OCI-LY1 (cell line): ENCODE results near the gene MRGPRX2.

Experiments
- H2AFZ ChIP-seq: fragments of 200-600 bp; sonication (generic), shearing (Covaris generic); 2 replicates; pipeline ENCODE4 v1.6.0; 2014; ENCODE audit warnings: antibody characterized with exemption, mild to moderate bottlenecking, low read length
- H3F3A ChIP-seq: fragments of 200-600 bp; sonication (generic), shearing (Covaris generic); 2 replicates; pipeline ENCODE4 v1.6.0; 2014; ENCODE audit warnings: mild to moderate bottlenecking, antibody characterized with exemption, low read length, moderate library complexity; ENCODE audit not compliant: insufficient read depth
- H3K27ac ChIP-seq: fragments of 200-600 bp; sonication (generic); 2 replicates; pipeline ENCODE4 v1.5.1; 2014; ENCODE audit warnings: low read length, mixed run types, mild to moderate bottlenecking, low read depth; ENCODE audit not compliant: poor library complexity, severe bottlenecking
- H3K27me3 ChIP-seq: fragments of 200-600 bp; sonication (generic); 2 replicates; pipeline ENCODE4 v1.6.0; 2014; ENCODE audit warnings: antibody characterized with exemption, mild to moderate bottlenecking, low read length, moderate library complexity; ENCODE audit not compliant: insufficient read depth
- H3K36me3 ChIP-seq: fragments of 200-600 bp; sonication (generic); 2 replicates; pipeline ENCODE4 v1.6.1; 2014; ENCODE audit warnings: mild to moderate bottlenecking, antibody characterized with exemption, low read length, moderate library complexity, mixed read lengths; ENCODE audit not compliant: insufficient read depth
- H3K4me1 ChIP-seq: fragments of 200-600 bp; sonication (generic); 2 replicates; pipeline ENCODE4 v1.5.1; 2014; ENCODE audit warnings: mild to moderate bottlenecking, low read length, moderate library complexity; ENCODE audit not compliant: insufficient read depth, severe bottlenecking
- H3K4me2 ChIP-seq: fragments of 200-600 bp; sonication (generic), shearing (Covaris generic); 2 replicates; pipeline ENCODE4 v1.6.1; 2014; ENCODE audit warnings: low read length
- H3K4me3 ChIP-seq: fragments of 200-600 bp; sonication (generic); 2 replicates; pipeline ENCODE4 v1.5.1; 2014; ENCODE audit warnings: low read length, low read depth, mild to moderate bottlenecking, mixed read lengths; ENCODE audit not compliant: poor library complexity, severe bottlenecking
- H3K79me2 ChIP-seq: fragments of 200-600 bp; shearing (Covaris generic); 2 replicates; pipeline ENCODE4 v1.6.1; 2016; ENCODE audit warnings: mixed run types, low read length, mixed read lengths; ENCODE audit not compliant: insufficient read depth
- H3K9ac ChIP-seq: fragments of 200-600 bp; sonication (generic), shearing (Covaris generic); 2 replicates; pipeline ENCODE4 v1.6.1; 2014; ENCODE audit warnings: mild to moderate bottlenecking, low read length, mixed read lengths
- H3K9me2 ChIP-seq: fragments of 200-600 bp; sonication (generic), shearing (Covaris generic); 2 replicates; pipeline ENCODE4 v1.6.1; 2014; ENCODE audit warnings: low read depth, mild to moderate bottlenecking, low read length, mixed read lengths
- H3K9me3 ChIP-seq: fragments of 200-600 bp; shearing (Covaris generic); 2 replicates; pipeline ENCODE4 v1.6.1; 2014; ENCODE audit warnings: low read length, mixed read lengths
- H4K20me1 ChIP-seq: fragments of 200-600 bp; sonication (generic), shearing (Covaris generic); 2 replicates; pipeline ENCODE4 v1.6.0; 2016; ENCODE audit warnings: mild to moderate bottlenecking, low read length; ENCODE audit not compliant: insufficient read depth
- CTCF ChIP-seq: fragments of 200-600 bp; sonication (generic), shearing (Covaris generic); IDR thresholded peaks from 2 replicates; pipeline ENCODE4 v1.5.1; 2017; ENCODE audit warnings: mild to moderate bottlenecking, antibody characterized with exemption, low read length, moderate library complexity, mixed read lengths
- EZH2 ChIP-seq: fragments of 200-600 bp; sonication (generic), shearing (Covaris generic); IDR thresholded peaks from 2 replicates; pipeline ENCODE4 v1.8.0; 2017; ENCODE audit warnings: borderline replicate concordance, mixed run types, mild to moderate bottlenecking, antibody characterized with exemption, low read length, moderate library complexity, mixed read lengths

Gene MRGPRX2

GRCh38 chr11:19091366-19091765 lies 30.8 kb upstream of the MRGPRX2 start:
- Histone ChIP-seq H3K4me2 (no peak overlapping the region), H3K27me3 (no peaks in the 10 kb centered on the region), H2AFZ (no peak overlapping the region), H3K4me3 (no peak overlapping the region), H3K9me3 (no peaks in the 10 kb centered on the region), H3K4me1 (no peaks in the 10 kb centered on the region), H3K36me3 (no peaks in the 10 kb centered on the region), H3K9me2 (no peaks in the 10 kb centered on the region), H3K9ac (no peak overlapping the region), H3K79me2 (no peaks in the 10 kb centered on the region), H3F3A (no peaks in the 10 kb centered on the region), H3K27ac (no peak overlapping the region), H4K20me1 (no peaks in the 10 kb centered on the region)
- TF ChIP-seq EZH2 = no peak
- no peak for TF ChIP-seq CTCF

GRCh38 chr11:19089421-19089820 lies 28.9 kb upstream of the MRGPRX2 start:
- TF ChIP-seq CTCF (no peak), EZH2 (no peak)

GRCh38 chr11:19088791-19089190 lies 28.3 kb upstream of the MRGPRX2 start:
- no peaks in the 10 kb centered on the region for H3F3A ChIP-seq

More at GRCh38 chr11:19089421-19089820, 28.9 kb upstream of the MRGPRX2 start:
- H3K4me3 ChIP-seq = no peak overlapping the region
- no peak overlapping the region for H3K4me2 ChIP-seq
- H3K36me3 ChIP-seq = no peaks in the 10 kb centered on the region
- no peak overlapping the region for H3K9ac ChIP-seq
- no peaks in the 10 kb centered on the region for H3K9me3 ChIP-seq
- H3K27ac ChIP-seq = no peak overlapping the region
- H2AFZ ChIP-seq = no peak overlapping the region
- no peaks in the 10 kb centered on the region for H3K4me1 ChIP-seq
- H3F3A ChIP-seq = no peaks in the 10 kb centered on the region
- no peaks in the 10 kb centered on the region for H4K20me1 ChIP-seq
- H3K9me2 ChIP-seq = no peaks in the 10 kb centered on the region
- H3K27me3 ChIP-seq = no peaks in the 10 kb centered on the region
- H3K79me2 ChIP-seq = no peaks in the 10 kb centered on the region

More at GRCh38 chr11:19088791-19089190, 28.3 kb upstream of the MRGPRX2 start:
- Histone ChIP-seq H3K36me3 (no peaks in the 10 kb centered on the region), H3K9me2 (no peaks in the 10 kb centered on the region), H3K9ac (no peak overlapping the region), H3K27me3 (no peaks in the 10 kb centered on the region), H3K4me2 (no peak overlapping the region), H2AFZ (no peak overlapping the region), H3K79me2 (no peaks in the 10 kb centered on the region), H3K4me1 (no peaks in the 10 kb centered on the region), H3K27ac (no peak overlapping the region), H3K4me3 (no peak overlapping the region), H3K9me3 (no peaks in the 10 kb centered on the region), H4K20me1 (no peaks in the 10 kb centered on the region)
- TF ChIP-seq CTCF = no peak
- no peak for TF ChIP-seq EZH2
